HG03280 (cell line): Measurements from ENCODE around the gene SEL1L3.

Experiments used
- ATAC-seq: cut with Tn5 transposase; IDR thresholded peaks from one replicate; pipeline ENCODE4 v1.9.1; 2021; ENCODE audit warnings: mild to moderate bottlenecking, moderate library complexity; ENCODE audit not compliant: unreplicated experiment

The SEL1L3 gene

GRCh38 chr4:25757452-25757851, 105.3 kb downstream of the SEL1L3 start:
- no peak for ATAC-seq

- no peak for ATAC-seq
Measured at GRCh38 chr4:25756503-25756902, 106.3 kb downstream of the SEL1L3 start.

- no peak for ATAC-seq
Measured at GRCh38 chr4:25755911-25756310, 106.9 kb downstream of the SEL1L3 start.

GRCh38 chr4:25753239-25753638, 109.5 kb downstream of the SEL1L3 start:
- ATAC-seq = no peak

- ATAC-seq = no peak
Measured at GRCh38 chr4:25750874-25751273, 111.9 kb downstream of the SEL1L3 start.

- ATAC-seq = no peak
Measured at GRCh38 chr4:25749150-25749794, 113.5 kb downstream of the SEL1L3 start.

- no peak for ATAC-seq
Measured at GRCh38 chr4:25743971-25744370, 118.8 kb downstream of the SEL1L3 start.

- no peak for ATAC-seq
Measured at GRCh38 chr4:25729564-25729963, 133.2 kb downstream of the SEL1L3 start.

- ATAC-seq = no peak
Measured at GRCh38 chr4:25728886-25729285, 133.9 kb downstream of the SEL1L3 start.

- peak; percentile 51 for ATAC-seq
Measured at GRCh38 chr4:25727711-25728493, 134.9 kb downstream of the SEL1L3 start.

GRCh38 chr4:25725870-25726269, 136.9 kb downstream of the SEL1L3 start:
- no peak for ATAC-seq

- no peak for ATAC-seq
Measured at GRCh38 chr4:25723409-25723808, 139.4 kb downstream of the SEL1L3 start.

GRCh38 chr4:25722964-25723363, 139.8 kb downstream of the SEL1L3 start:
- ATAC-seq = no peak

- no peak for ATAC-seq
Measured at GRCh38 chr4:25713812-25714211, 149.0 kb downstream of the SEL1L3 start.

GRCh38 chr4:25712611-25713010, 150.2 kb downstream of the SEL1L3 start:
- ATAC-seq = no peak

- no peak for ATAC-seq
Measured at GRCh38 chr4:25710637-25711036, 152.2 kb downstream of the SEL1L3 start.

GRCh38 chr4:25704516-25704915, 158.3 kb downstream of the SEL1L3 start:
- no peak for ATAC-seq

GRCh38 chr4:25703731-25704388, 158.9 kb downstream of the SEL1L3 start:
- no peak for ATAC-seq

- ATAC-seq = no peak
Measured at GRCh38 chr4:25702848-25703247, 159.9 kb downstream of the SEL1L3 start.

- no peak for ATAC-seq
Measured at GRCh38 chr4:25700661-25701060, 162.1 kb downstream of the SEL1L3 start.

GRCh38 chr4:25697516-25697915, 165.3 kb downstream of the SEL1L3 start:
- no peak for ATAC-seq
